ENCODE measurements around the gene ZG16B.

ZG16B gene

DNA sequence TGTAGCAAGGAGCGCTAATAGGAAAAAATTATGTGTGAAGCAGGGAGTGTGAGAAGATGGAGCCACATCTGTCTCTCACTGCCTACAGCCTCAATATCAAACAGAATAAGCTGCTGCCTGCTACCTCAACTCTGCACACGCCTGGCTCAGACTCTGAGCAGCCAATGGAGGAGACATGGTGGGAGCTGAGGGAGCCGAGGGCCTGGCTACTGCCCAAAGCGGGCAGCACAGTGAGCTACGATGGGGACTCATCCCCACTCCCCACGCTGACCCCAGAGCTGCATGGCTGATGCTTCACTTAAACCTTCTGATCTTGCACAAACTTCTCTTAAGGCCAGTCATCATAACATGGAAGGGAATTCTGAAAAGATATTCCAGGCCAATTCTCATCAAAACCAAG, 41.8 kb downstream of the ZG16B start:
- no peak for DNase-seq

DNA sequence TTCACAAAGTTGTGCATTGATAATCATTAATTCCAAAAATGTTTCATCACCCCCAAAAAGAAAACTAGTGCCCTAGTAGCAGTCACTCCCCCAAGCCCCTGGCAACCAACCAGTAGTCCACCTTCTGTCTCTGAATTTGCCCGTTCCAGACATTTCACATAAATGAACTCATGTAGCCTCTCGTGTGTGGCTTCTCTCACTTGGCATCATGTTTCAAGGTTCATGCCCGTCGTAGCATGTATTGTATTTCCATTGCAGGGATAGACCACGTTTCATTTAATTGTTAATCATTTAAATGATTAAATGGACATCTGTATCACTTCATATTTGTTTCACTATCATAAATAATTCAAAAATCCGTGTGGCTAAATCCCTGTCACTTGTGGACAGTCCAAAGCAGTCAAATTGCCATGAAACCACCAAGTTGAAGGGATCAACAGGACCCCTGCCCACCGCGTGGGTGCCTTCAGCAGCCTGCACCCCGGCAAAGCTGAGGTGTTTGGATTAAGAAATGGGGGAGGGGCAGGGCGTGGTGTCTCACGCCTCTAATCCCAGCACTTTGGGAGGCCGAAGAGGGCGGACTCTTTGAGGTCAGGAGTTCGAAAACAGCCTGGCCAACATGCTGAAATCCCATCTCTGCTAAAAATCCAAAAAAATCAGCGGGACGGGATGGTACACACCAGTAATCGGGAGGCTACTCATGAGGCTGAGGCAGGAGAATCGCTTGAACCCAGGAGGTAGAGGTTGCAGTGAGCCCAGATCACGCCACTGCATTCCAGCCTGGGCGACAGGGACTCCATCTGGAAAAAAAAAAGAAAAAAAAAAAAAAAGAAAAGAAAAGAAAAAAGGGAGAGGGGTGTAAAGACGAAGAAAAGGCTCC, 44.2 kb downstream of the ZG16B start:
- no peak for DNase-seq

DNA sequence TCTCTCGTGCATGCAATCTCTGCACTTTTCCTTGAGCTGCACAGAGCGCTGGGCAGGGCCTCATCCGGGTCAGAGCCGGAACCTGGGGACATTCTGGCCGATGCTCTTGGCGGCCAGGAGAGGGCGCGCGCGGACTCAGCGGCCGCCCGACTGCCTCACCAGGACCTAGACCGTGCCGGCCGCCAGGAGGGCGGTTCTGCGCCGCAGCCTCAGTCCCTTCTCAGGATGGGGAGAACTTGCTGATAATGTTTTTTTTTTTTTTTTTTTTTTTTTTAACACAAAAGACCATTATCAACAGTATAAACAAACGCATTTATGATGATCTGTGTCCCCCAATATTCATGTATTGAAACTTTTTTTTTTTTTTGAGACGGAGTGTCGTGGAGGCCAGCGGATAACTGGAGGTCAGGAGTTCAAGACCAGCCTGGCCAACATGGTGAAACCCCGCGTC, 44.8 kb downstream of the ZG16B start:
- peak; percentile 76 to 77 for DNase-seq

DNA sequence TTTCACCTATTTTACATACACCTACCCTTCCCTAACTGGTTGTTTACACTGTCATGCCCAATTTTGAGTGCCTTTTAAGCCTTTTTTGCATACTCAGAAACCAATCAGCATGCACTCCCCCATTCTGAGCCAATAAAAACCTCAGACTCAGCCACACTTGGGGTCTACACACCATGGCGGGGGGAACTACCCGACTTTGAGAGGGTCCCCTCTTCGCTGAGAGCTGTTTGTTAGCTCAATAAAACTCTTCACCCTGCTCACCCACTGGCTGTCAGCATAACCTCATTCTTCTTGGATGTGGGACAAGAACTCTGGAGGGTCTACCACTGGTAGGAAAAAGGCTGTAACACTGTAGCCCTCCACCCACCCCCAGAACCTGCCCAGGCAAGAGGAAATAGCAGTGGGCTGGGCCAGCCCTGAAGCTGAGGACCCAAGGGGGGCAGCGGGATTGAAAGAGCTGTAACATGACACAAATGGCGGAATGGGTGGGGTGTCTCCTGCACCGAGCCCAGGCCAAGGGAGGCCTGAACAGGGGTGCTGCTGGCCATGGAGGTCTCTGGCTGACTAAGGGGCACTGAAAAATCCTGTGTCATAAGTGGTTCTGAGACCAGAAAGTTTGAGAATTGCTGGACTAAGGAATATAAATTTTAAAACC, 49.9 kb downstream of the ZG16B start:
- no peak for DNase-seq

Data from CD4-positive, alpha-beta T cell treated with Interleukin-4 for 1 hour (primary cell).